Measurements from ENCODE around the gene CLASP1. TPM values are rescaled to one million over a fixed set of nuclear protein-coding genes. Genes with fewer than 3 reads are reported as not detected.

Gene CLASP1
- total RNA-seq, 1 donor from 2014 or later: 64.4 TPM

GRCh38 chr2:121429119-121429903 lies 220.0 kb downstream of the CLASP1 start:
- DNase-seq (ENCODE audit: low spot score): no peak

GRCh38 chr2:121427187-121427689 lies 222.0 kb downstream of the CLASP1 start:
- no peak for DNase-seq (ENCODE audit: low spot score)

GRCh38 chr2:121420486-121420885 lies 228.8 kb downstream of the CLASP1 start:
- no peak for DNase-seq (ENCODE audit: low spot score)

GRCh38 chr2:121419081-121419699 lies 230.1 kb downstream of the CLASP1 start:
- no peak for DNase-seq (ENCODE audit: low spot score)

- DNase-seq (ENCODE audit: low spot score): no peak
Measured at GRCh38 chr2:121418494-121419058, 230.7 kb downstream of the CLASP1 start.

- no peak for DNase-seq (ENCODE audit: low spot score)
Measured at GRCh38 chr2:121417826-121418225, 231.4 kb downstream of the CLASP1 start.

GRCh38 chr2:121415727-121416126 lies 233.5 kb downstream of the CLASP1 start:
- no peak for DNase-seq (ENCODE audit: low spot score)

- DNase-seq (ENCODE audit: low spot score): no peak
Measured at GRCh38 chr2:121412349-121412748, 236.9 kb downstream of the CLASP1 start.

- no peak for DNase-seq (ENCODE audit: low spot score)
Measured at GRCh38 chr2:121409966-121410365, 239.3 kb downstream of the CLASP1 start.

- DNase-seq (ENCODE audit: low spot score): no peak
Measured at GRCh38 chr2:121409388-121409787, 239.9 kb downstream of the CLASP1 start.

GRCh38 chr2:121408641-121409040 lies 240.6 kb downstream of the CLASP1 start:
- no peak for DNase-seq (ENCODE audit: low spot score)

- no peak for DNase-seq (ENCODE audit: low spot score)
Measured at GRCh38 chr2:121405233-121405632, 244.0 kb downstream of the CLASP1 start.

GRCh38 chr2:121400201-121400600 lies 249.1 kb downstream of the CLASP1 start:
- DNase-seq (ENCODE audit: low spot score): no peak

- DNase-seq (ENCODE audit: low spot score): no peak
Measured at GRCh38 chr2:121398853-121399252, 250.4 kb downstream of the CLASP1 start.

GRCh38 chr2:121390082-121390692 lies 259.1 kb downstream of the CLASP1 start:
- no peak for DNase-seq (ENCODE audit: low spot score)

- DNase-seq (ENCODE audit: low spot score): no peak
Measured at GRCh38 chr2:121388371-121388770, 260.9 kb downstream of the CLASP1 start.

- DNase-seq (ENCODE audit: low spot score): no peak
Measured at GRCh38 chr2:121387591-121388325, 261.5 kb downstream of the CLASP1 start.

GRCh38 chr2:121386707-121387106 lies 262.6 kb downstream of the CLASP1 start:
- DNase-seq (ENCODE audit: low spot score): no peak

GRCh38 chr2:121386102-121386501 lies 263.2 kb downstream of the CLASP1 start:
- DNase-seq (ENCODE audit: low spot score): no peak

- DNase-seq (ENCODE audit: low spot score): no peak
Measured at GRCh38 chr2:121382744-121383143, 266.5 kb downstream of the CLASP1 start.

- DNase-seq (ENCODE audit: low spot score): no peak
Measured at GRCh38 chr2:121377646-121378045, 271.6 kb downstream of the CLASP1 start.
